H9 (cell line): Measurements from ENCODE around the gene C1QTNF2. TPM values are rescaled to one million over a fixed set of nuclear protein-coding genes. Genes with fewer than 3 reads are reported as not detected.

Experiments
- DNase-seq: peaks from one replicate; pipeline ENCODE4 v3.0.0-alpha.2; 2017
- H2AFZ ChIP-seq: one replicate; pipeline ENCODE4 v1.6.1; 2013; ENCODE audit warnings: mild to moderate bottlenecking, low read length, control low read depth, moderate library complexity
- H2AK5ac ChIP-seq: 2 replicates; pipeline ENCODE4 v1.6.1; 2013; ENCODE audit warnings: low read length, control low read depth, mixed read lengths; ENCODE audit not compliant: insufficient read length
- H2BK120ac ChIP-seq: one replicate; pipeline ENCODE4 v1.6.1; 2013; ENCODE audit warnings: low read depth, mild to moderate bottlenecking, low read length, control low read depth, inconsistent platforms; ENCODE audit not compliant: poor library complexity, severe bottlenecking
- H2BK12ac ChIP-seq: 2 replicates; pipeline ENCODE4 v1.6.1; 2013; ENCODE audit warnings: low read length, control low read depth, mixed read lengths, low read depth; ENCODE audit not compliant: insufficient read length
- H2BK15ac ChIP-seq: 2 replicates; pipeline ENCODE4 v1.6.1; 2013; ENCODE audit warnings: low read depth, low read length, control low read depth
- H2BK20ac ChIP-seq: one replicate; pipeline ENCODE4 v1.6.1; 2013; ENCODE audit warnings: low read depth, mild to moderate bottlenecking, low read length, control low read depth, inconsistent platforms; ENCODE audit not compliant: poor library complexity, severe bottlenecking
- H2BK5ac ChIP-seq: 2 replicates; pipeline ENCODE4 v1.6.1; 2013; ENCODE audit warnings: low read length, control low read depth, mixed read lengths; ENCODE audit not compliant: insufficient read length
- H3K14ac ChIP-seq: 2 replicates; pipeline ENCODE4 v1.6.1; 2013; ENCODE audit warnings: low read length, control low read depth; ENCODE audit not compliant: insufficient read depth
- H3K18ac ChIP-seq: 2 replicates; pipeline ENCODE4 v1.6.1; 2013; ENCODE audit warnings: low read depth, mild to moderate bottlenecking, mixed read lengths, low read length, control low read depth; ENCODE audit not compliant: insufficient read length
- H3K23ac ChIP-seq: 2 replicates; pipeline ENCODE4 v1.6.1; 2013; ENCODE audit warnings: low read length, control low read depth, mixed read lengths, low read depth; ENCODE audit not compliant: insufficient read length
- H3K23me2 ChIP-seq: 2 replicates; pipeline ENCODE4 v1.6.1; 2013; ENCODE audit warnings: low read depth, mild to moderate bottlenecking, mixed read lengths, low read length, control low read depth; ENCODE audit not compliant: insufficient read length, poor library complexity, severe bottlenecking
- H3K27ac ChIP-seq: 2 replicates; pipeline ENCODE4 v1.5.1; 2013; ENCODE audit warnings: low read length, control low read depth, mixed read lengths, low read depth; ENCODE audit not compliant: insufficient read length
- H3K27me3 ChIP-seq: 2 replicates; pipeline ENCODE4 v1.6.1; 2013; ENCODE audit warnings: low read length, control low read depth, inconsistent platforms; ENCODE audit not compliant: insufficient read depth
- H3K4ac ChIP-seq: 2 replicates; pipeline ENCODE4 v1.6.1; 2013; ENCODE audit warnings: low read depth, mild to moderate bottlenecking, control low read depth, inconsistent platforms, low read length, moderate library complexity
- H3K4me1 ChIP-seq: 2 replicates; pipeline ENCODE4 v1.6.1; 2013; ENCODE audit warnings: low read length, control low read depth, inconsistent platforms; ENCODE audit not compliant: insufficient read depth
- H3K4me2 ChIP-seq: 2 replicates; pipeline ENCODE4 v1.6.1; 2013; ENCODE audit warnings: low read length, control low read depth, mixed read lengths; ENCODE audit not compliant: insufficient read length, insufficient read depth
- H3K56ac ChIP-seq: 2 replicates; pipeline ENCODE4 v1.6.1; 2013; ENCODE audit warnings: low read depth, mild to moderate bottlenecking, mixed read lengths, low read length, control low read depth; ENCODE audit not compliant: insufficient read length
- H3K79me1 ChIP-seq: 2 replicates; pipeline ENCODE4 v1.6.1; 2013; ENCODE audit warnings: low read depth, mild to moderate bottlenecking, moderate library complexity, low read length, control low read depth, inconsistent platforms; ENCODE audit not compliant: insufficient read depth, poor library complexity, severe bottlenecking
- H3K79me2 ChIP-seq: 2 replicates; pipeline ENCODE4 v1.6.1; 2013; ENCODE audit warnings: low read length, control low read depth, inconsistent platforms; ENCODE audit not compliant: insufficient read depth
- H3K9ac ChIP-seq: 2 replicates; pipeline ENCODE4 v1.6.1; 2013; ENCODE audit warnings: low read length, control low read depth, mixed read lengths; ENCODE audit not compliant: insufficient read length; ENCODE audit errors: extremely low read depth
- H3K9me3 ChIP-seq: one replicate; pipeline ENCODE4 v1.6.1; 2013; ENCODE audit warnings: low read depth, low read length, inconsistent platforms; ENCODE audit not compliant: control insufficient read depth
- H3T11ph ChIP-seq: one replicate; pipeline ENCODE4 v1.6.1; 2013; ENCODE audit warnings: mild to moderate bottlenecking, low read length, control low read depth, inconsistent platforms
- H4K20me1 ChIP-seq: one replicate; pipeline ENCODE4 v1.6.1; 2013; ENCODE audit not compliant: control insufficient read depth, insufficient read length, insufficient read depth
- H4K5ac ChIP-seq: 2 replicates; pipeline ENCODE4 v1.6.1; 2013; ENCODE audit warnings: low read depth, mild to moderate bottlenecking, mixed read lengths, low read length, control low read depth; ENCODE audit not compliant: insufficient read length
- H4K8ac ChIP-seq: replicated peaks from 2 replicates; pipeline ENCODE4 v1.6.1; 2013; ENCODE audit warnings: low read length, control low read depth, mixed read lengths, low read depth; ENCODE audit not compliant: insufficient read length
- H4K91ac ChIP-seq: 2 replicates; pipeline ENCODE4 v1.6.1; 2013; ENCODE audit warnings: low read depth, mild to moderate bottlenecking, moderate library complexity, mixed read lengths, low read length, control low read depth; ENCODE audit not compliant: insufficient read length
- H3K27ac Mint-ChIP-seq, 3 experiments: 2 replicates in 2 of 3; 3 replicates in 1 of 3; pipeline ENCODE4 v1.8.0; 2020 to 2021; ENCODE audit warnings: mixed read lengths in 3 of 3, mild to moderate bottlenecking in 1 of 3, moderate library complexity in 1 of 3
- H3K27me3 Mint-ChIP-seq: 2 replicates; pipeline ENCODE4 v1.8.0; 2021; ENCODE audit warnings: low read depth, mild to moderate bottlenecking, moderate library complexity, mixed read lengths
- H3K36me3 Mint-ChIP-seq, 3 experiments: 2 replicates in 2 of 3; 3 replicates in 1 of 3; pipeline ENCODE4 v1.8.0; 2020 to 2021; ENCODE audit warnings: low read depth in 3 of 3, mixed read lengths in 3 of 3; ENCODE audit not compliant: insufficient read depth in 1 of 3
- H3K4me1 Mint-ChIP-seq, 2 experiments: 2 replicates each; pipeline ENCODE4 v1.8.0; 2020; ENCODE audit warnings: mixed read lengths in 2 of 2
- H3K4me3 Mint-ChIP-seq, 2 experiments: 2 replicates in 1 of 2; 3 replicates in 1 of 2; pipeline ENCODE4 v1.8.0; 2020 to 2021; ENCODE audit warnings: mild to moderate bottlenecking in 2 of 2, mixed read lengths in 2 of 2, moderate library complexity in 1 of 2
- H3K9me3 Mint-ChIP-seq, 2 experiments: 2 replicates in 1 of 2; 3 replicates in 1 of 2; pipeline ENCODE4 v1.8.0; 2020; ENCODE audit warnings: mild to moderate bottlenecking in 2 of 2, mixed read lengths in 2 of 2, moderate library complexity in 1 of 2
- CTCF ChIP-seq: fragments of 200-600 bp; sonication (generic); conservative IDR thresholded peaks from 3 replicates; pipeline ENCODE4 v1.8.0; 2021; ENCODE audit warnings: antibody characterized with exemption, mild to moderate bottlenecking
- WGBS: extraction: QIAGEN DNeasy Blood & Tissue Kit; methylation state at CpG from one replicate; pipeline ENCODE4 v1.1.7; 2013; ENCODE audit warnings: missing lambda C conversion rate, low lambda C conversion rate, mixed read lengths; ENCODE audit not compliant: insufficient read length; ENCODE audit errors: extremely low coverage; 5-methylcytosine and 5-hydroxymethylcytosine counted together
- total RNA-seq: library from RNA; stranded (reverse); gene quantifications from 2 replicates; pipeline ENCODE4 v1.2.1, GENCODE V29; 2021

The C1QTNF2 gene
- total RNA-seq, 1 experiment from 2014 or later: 0.59 TPM

- no peak overlapping the region for H4K91ac ChIP-seq
- no peak overlapping the region for H2BK15ac ChIP-seq
- no peak overlapping the region for H2BK20ac ChIP-seq
- no peak overlapping the region for H3K23ac ChIP-seq
- H3K56ac ChIP-seq: no peak overlapping the region
- no peak overlapping the region for H3T11ph ChIP-seq
- H3K4me2 ChIP-seq: no peak overlapping the region
- no peak overlapping the region for H2AFZ ChIP-seq
- no peak for TF ChIP-seq CTCF
- H2BK12ac ChIP-seq: no peak overlapping the region
- no peak overlapping the region for H4K8ac ChIP-seq
- H3K27ac Mint-ChIP-seq: no peak overlapping the region
- H4K20me1 ChIP-seq: no peaks in the 10 kb centered on the region
- no peaks in the 10 kb centered on the region for H3K79me2 ChIP-seq
- H3K9me3 ChIP-seq: no peaks in the 10 kb centered on the region
- no peak for DNase-seq
- no peaks in the 10 kb centered on the region for H3K23me2 ChIP-seq
- no peaks in the 10 kb centered on the region for H3K27me3 ChIP-seq
- peaks cover 7 to 20% of the 10 kb centered on the region in 2 experiments for H3K4me1 Mint-ChIP-seq
- no peaks in the 10 kb centered on the region for H3K9me3 Mint-ChIP-seq
- no peak overlapping the region for H3K9ac ChIP-seq
- no peak overlapping the region for H3K4ac ChIP-seq
- H3K79me1 ChIP-seq: no peaks in the 10 kb centered on the region
- 0 out of 2 replicates have a peak, but pooled peaks cover 2% of the 10 kb centered on the region for H3K4me1 ChIP-seq
- WGBS: no CpG with 5 or more reads among the region's 7 CpGs
- no peak overlapping the region for H3K4me3 Mint-ChIP-seq
- H2AK5ac ChIP-seq: no peak overlapping the region
- no peak overlapping the region for H3K27ac ChIP-seq
- H3K27me3 Mint-ChIP-seq: peaks cover 3% of the 10 kb centered on the region
- H2BK5ac ChIP-seq: no peak overlapping the region
- no peak overlapping the region for H3K18ac ChIP-seq
- H3K36me3 Mint-ChIP-seq: no peaks in the 10 kb centered on the region
- H4K5ac ChIP-seq: no peak overlapping the region
- H3K14ac ChIP-seq: no peak overlapping the region
- H2BK120ac ChIP-seq: no peak overlapping the region
These were observed 13.0 kb downstream of the C1QTNF2 start for GRCh38 chr5:160357394-160357793.
